ENCODE data around the gene NLRC3.

The NLRC3 gene

DNA sequence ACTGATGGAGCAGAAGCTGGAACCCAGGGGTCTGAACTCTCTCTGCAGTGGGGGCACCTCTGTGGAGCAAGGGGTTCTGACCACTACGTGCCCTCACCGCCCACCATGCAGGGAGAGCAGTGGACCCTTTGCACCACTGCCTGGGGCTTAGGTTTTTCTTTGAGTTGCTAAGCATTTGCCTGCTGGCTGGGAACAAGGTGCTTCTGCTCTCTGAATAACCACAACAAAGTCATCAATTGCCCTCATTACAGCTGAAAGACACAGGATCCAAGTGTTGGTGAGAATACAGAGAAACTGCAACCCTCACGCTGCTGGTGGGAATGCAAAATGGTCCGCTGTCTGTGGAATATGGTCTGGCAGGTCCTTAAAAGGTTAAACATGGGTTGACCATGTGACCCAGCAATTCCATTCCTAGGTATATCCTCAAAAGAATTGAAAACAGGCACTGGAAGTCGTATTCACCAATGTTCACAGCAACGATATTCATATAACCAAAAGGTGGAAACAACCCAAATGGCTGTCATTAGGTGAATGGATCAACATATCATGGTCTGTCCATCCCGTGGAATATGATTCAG lies 22.8 kb downstream of the NLRC3 start:
- TF ChIP-seq GATA1 (IDR thresholded peaks at IDR 0.05; ENCODE audit: low read depth, low read length), result no peak
- no peak for TF ChIP-seq POLR2A (IDR thresholded peaks at IDR 0.05; ENCODE audit: low read length)

GRCh38 chr16:3553138-3553923 lies 23.9 kb downstream of the NLRC3 start:
- DNase-seq, result no peak
- TF ChIP-seq GATA1 (IDR thresholded peaks at IDR 0.05; ENCODE audit: low read depth, low read length), result no peak

More for the DNA sequence above, 22.8 kb downstream of the NLRC3 start:
- no peak for DNase-seq

GRCh38 chr16:3550851-3551847 lies 26.1 kb downstream of the NLRC3 start:
- TF ChIP-seq GATA1 (IDR thresholded peaks at IDR 0.05; ENCODE audit: low read depth, low read length), result no peak
- no peak for TF ChIP-seq POLR2A (IDR thresholded peaks at IDR 0.05; ENCODE audit: low read length)
- DNase-seq, result no peak

GRCh38 chr16:3549906-3550305 lies 27.3 kb downstream of the NLRC3 start:
- TF ChIP-seq GATA1 (IDR thresholded peaks at IDR 0.05; ENCODE audit: low read depth, low read length), result no peak
- TF ChIP-seq POLR2A (IDR thresholded peaks at IDR 0.05; ENCODE audit: low read length), result no peak
- no peak for DNase-seq

DNA sequence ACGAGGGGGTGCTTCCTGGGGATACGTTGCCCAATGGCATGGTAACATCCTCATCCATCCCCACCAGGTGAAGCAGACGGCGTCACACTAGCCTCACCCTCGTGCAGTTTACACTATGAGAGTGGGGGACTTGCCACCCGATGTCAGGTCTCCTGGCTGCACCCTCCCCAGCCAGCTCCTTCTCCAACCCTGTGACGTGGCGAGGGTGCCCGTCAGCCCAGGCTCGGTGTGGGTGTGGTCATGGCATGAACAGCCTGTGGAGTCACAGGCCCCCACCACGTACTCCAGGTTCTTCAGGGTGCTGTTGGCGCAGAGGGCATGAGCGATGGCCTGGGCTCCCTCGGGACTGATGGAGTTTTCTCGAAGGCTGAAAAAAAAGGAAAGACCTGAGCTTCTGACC lies 28.3 kb downstream of the NLRC3 start:
- DNase-seq, result no peak
- TF ChIP-seq GATA1 (IDR thresholded peaks at IDR 0.05; ENCODE audit: low read depth, low read length) (no peak), POLR2A (IDR thresholded peaks at IDR 0.05; ENCODE audit: low read length) (no peak)

GRCh38 chr16:3548445-3548844 lies 28.8 kb downstream of the NLRC3 start:
- DNase-seq, result no peak
- no peak for TF ChIP-seq GATA1 (IDR thresholded peaks at IDR 0.05; ENCODE audit: low read depth, low read length)
- no peak for TF ChIP-seq POLR2A (IDR thresholded peaks at IDR 0.05; ENCODE audit: low read length)

- no peak for TF ChIP-seq POLR2A (IDR thresholded peaks at IDR 0.05; ENCODE audit: low read length)
- no peak for TF ChIP-seq GATA1 (IDR thresholded peaks at IDR 0.05; ENCODE audit: low read depth, low read length)
- no peak for DNase-seq
These were observed 30.1 kb downstream of the NLRC3 start for GRCh38 chr16:3546986-3547682.

GRCh38 chr16:3542601-3543373 lies 34.4 kb downstream of the NLRC3 start:
- DNase-seq, result no peak
- TF ChIP-seq POLR2A (IDR thresholded peaks at IDR 0.05; ENCODE audit: low read length) (no peak), GATA1 (IDR thresholded peaks at IDR 0.05; ENCODE audit: low read depth, low read length) (no peak)

GRCh38 chr16:3541527-3542155 lies 35.6 kb downstream of the NLRC3 start:
- TF ChIP-seq GATA1 (IDR thresholded peaks at IDR 0.05; ENCODE audit: low read depth, low read length), result no peak
- no peak for TF ChIP-seq POLR2A (IDR thresholded peaks at IDR 0.05; ENCODE audit: low read length)
- no peak for DNase-seq

DNA sequence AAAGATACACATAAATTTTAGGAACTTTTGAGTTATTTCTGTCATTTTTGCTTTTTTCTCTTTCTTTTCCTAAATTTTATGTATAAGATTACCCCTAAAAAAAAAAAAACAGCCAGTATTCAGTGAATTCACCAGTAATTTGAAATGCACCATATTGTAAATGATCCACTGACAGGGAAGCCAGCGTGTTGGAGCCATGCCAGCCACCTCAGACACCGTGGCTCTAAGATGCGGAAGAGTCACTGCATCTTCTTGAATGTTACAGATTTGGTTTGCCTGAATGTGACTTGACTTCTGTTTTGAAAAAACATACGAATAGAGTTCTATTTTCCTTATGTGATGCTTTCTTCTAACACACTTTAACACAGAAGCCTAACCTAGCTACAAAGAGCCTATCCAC lies 39.0 kb downstream of the NLRC3 start:
- TF ChIP-seq POLR2A (IDR thresholded peaks at IDR 0.05; ENCODE audit: low read length), result no peak
- TF ChIP-seq GATA1 (IDR thresholded peaks at IDR 0.05; ENCODE audit: low read depth, low read length), result no peak
- DNase-seq, result no peak

DNA sequence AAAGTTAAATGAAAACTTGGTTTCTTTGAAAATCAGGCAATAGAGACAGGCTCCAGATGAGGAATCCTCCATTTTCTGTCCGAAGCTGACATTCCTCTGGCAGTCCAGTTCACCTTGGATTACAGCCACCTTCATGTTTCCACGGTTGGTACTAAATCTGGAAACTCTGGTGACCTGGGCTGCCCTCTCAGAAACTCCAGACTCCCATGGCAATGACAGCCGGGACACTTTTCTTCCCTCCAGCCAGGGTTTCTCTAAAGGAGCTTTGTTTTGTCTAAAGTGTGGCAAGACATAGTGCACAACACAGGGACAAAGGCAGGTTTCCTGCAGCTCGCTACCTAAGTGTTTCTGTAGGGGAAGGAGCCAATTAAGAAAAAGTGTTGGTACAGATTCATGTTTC lies 40.4 kb downstream of the NLRC3 start:
- TF ChIP-seq POLR2A (IDR thresholded peaks at IDR 0.05; ENCODE audit: low read length) (no peak), GATA1 (IDR thresholded peaks at IDR 0.05; ENCODE audit: low read depth, low read length) (no peak)
- DNase-seq, result no peak

DNA sequence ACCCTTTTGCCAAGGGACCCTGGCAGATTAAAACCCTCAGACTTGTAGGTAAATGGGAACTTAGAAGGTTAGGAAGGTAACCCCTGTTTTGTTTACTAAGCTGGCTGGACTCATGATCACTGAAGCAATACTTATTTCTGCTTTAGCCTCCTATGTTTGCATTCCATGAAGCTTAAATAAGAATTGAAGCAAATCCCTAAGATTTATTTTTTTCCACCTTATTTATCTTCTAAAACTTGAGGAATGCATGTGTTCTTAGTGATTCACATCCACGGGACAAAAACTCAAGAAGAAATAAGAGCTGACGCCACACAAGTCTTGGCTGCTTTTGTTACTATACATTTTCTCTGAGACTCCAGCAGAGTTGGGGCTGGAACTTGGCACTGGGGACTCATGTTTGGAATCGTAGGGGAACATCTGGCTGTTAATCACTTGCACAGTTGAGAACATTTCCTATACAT lies 40.9 kb downstream of the NLRC3 start:
- DNase-seq, result no peak

More for the DNA sequence above, 40.9 kb downstream of the NLRC3 start:
- TF ChIP-seq POLR2A (IDR thresholded peaks at IDR 0.05; ENCODE audit: low read length) (no peak), GATA1 (IDR thresholded peaks at IDR 0.05; ENCODE audit: low read depth, low read length) (no peak)

All from erythroblast (primary cell).